ENCODE measurements around the gene HDAC4. TPM values are rescaled to one million over a fixed set of nuclear protein-coding genes. Genes with fewer than 3 reads are reported as not detected.

Gene HDAC4
- total RNA-seq, 6 experiments from 2014 or later: 7.4 to 13.0 (median 9.5) TPM

DNA sequence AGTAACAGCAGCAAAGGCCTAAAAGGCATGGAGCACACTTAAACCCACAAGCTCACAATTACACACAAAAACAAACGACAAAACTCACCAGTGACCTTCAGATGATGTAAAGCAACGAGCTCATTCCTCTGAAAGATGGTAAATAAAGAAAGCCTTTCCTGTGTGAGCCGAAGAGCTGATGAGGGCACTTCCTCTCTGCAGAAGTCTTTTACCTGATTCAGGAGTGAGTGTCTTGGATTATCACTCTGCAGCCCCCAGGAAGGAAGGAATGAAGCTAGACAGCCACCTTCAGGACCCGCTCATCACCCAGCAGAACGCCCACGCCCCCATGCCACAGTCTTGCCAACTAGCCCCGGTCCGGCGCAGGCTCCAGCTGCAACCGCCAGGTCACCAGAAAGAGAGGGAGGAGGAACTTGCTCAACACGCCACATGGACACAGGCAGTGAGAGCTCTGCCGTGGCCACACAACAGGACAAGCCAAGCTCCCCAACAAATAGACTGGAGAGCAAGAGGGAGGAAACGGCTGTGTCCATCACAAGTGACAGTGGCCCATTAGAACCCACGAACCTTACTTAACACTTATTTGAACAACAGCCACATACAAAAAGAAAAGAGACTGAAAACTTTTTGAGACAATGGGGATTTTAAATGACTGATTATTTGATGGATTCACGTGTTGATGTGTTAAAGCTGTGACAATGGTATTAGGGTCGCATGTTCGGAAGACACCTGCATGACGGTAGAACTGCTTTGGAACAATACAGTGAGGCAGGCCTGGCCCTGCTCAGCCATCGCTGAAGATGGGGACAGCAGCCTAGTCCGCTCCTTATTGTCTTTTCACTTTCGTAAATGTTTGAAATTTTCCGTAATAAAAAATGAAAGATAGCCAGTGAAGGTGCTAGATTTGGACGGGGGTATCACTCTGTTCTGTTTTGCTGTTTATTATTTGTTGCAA is 127.3 kb downstream of the HDAC4 start:
- H3K4me3 Mint-ChIP-seq: peak overlapping the region; percentile 84; the same call in 1 of the 2 replicates
- TF ChIP-seq, protein P1, sequence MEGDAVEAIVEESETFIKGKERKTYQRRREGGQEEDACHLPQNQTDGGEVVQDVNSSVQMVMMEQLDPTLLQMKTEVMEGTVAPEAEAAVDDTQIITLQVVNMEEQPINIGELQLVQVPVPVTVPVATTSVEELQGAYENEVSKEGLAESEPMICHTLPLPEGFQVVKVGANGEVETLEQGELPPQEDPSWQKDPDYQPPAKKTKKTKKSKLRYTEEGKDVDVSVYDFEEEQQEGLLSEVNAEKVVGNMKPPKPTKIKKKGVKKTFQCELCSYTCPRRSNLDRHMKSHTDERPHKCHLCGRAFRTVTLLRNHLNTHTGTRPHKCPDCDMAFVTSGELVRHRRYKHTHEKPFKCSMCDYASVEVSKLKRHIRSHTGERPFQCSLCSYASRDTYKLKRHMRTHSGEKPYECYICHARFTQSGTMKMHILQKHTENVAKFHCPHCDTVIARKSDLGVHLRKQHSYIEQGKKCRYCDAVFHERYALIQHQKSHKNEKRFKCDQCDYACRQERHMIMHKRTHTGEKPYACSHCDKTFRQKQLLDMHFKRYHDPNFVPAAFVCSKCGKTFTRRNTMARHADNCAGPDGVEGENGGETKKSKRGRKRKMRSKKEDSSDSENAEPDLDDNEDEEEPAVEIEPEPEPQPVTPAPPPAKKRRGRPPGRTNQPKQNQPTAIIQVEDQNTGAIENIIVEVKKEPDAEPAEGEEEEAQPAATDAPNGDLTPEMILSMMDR (IDR thresholded peaks at IDR 0.05): no peak
- H3K4me1 Mint-ChIP-seq (ENCODE audit: low read depth): peaks cover 65% of the 10 kb centered on the region
- H3K27ac Mint-ChIP-seq: peak overlapping the region; percentile 99
- H3K27me3 Mint-ChIP-seq (ENCODE audit: insufficient read depth): peaks cover 8% of the 10 kb centered on the region
- no peak for DNase-seq
- H3K9me3 Mint-ChIP-seq: no peaks in the 10 kb centered on the region
- H3K36me3 Mint-ChIP-seq (ENCODE audit: low read depth): no peaks in the 10 kb centered on the region

DNA sequence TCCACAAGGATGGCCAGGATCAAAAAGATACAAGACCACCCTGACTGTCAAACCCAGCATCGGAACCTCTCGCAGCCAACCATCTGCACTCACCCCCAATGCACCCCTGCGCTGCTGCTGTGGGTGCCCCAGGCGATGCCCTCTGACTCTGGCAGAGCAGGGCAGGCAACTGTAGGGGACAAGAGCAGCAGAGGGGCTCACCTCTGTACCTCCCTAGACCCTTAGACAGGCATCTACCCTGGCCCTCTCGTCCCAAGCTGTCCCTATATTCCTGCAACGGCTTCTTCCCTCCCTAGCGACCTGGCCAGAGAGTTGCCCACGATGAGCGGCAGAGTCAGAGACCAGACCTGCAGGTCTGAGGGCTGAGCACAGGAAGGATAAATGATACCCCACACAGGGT is 128.2 kb downstream of the HDAC4 start:
- Mint-ChIP-seq H3K27ac (no peak overlapping the region), H3K9me3 (no peaks in the 10 kb centered on the region), H3K36me3 (ENCODE audit: low read depth) (no peaks in the 10 kb centered on the region), H3K27me3 (ENCODE audit: insufficient read depth) (peaks cover 8% of the 10 kb centered on the region), H3K4me1 (ENCODE audit: low read depth) (peaks cover 75% of the 10 kb centered on the region), H3K4me3 (no peak overlapping the region)
- TF ChIP-seq, protein P1 (IDR thresholded peaks at IDR 0.05): no peak
- DNase-seq: no peak

DNA sequence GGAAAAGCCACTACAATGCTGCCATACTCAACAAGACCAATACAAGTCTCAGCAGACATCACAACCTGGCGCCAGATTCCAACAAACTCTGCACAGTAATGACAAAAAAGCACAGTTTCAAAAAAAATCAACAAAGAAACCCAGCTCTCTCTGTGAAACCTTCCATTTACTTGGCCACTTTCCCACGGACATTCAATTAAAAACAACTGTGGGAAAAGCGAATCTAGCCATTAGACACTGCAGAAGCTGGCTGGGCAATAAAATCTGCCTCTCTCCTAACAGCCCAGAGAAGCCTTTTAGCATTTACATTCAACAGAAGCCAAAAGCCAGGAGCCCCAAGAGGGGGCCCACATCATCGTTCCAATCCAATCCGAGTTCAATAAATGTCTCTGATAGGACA is 128.9 kb downstream of the HDAC4 start:
- Mint-ChIP-seq H3K9me3 (no peaks in the 10 kb centered on the region), H3K27me3 (ENCODE audit: insufficient read depth) (peaks cover 8% of the 10 kb centered on the region), H3K27ac (peak overlapping the region; percentile 46; the same call in 1 of the 2 replicates), H3K36me3 (ENCODE audit: low read depth) (no peaks in the 10 kb centered on the region), H3K4me1 (ENCODE audit: low read depth) (peaks cover 82% of the 10 kb centered on the region), H3K4me3 (no peak overlapping the region)
- TF ChIP-seq, protein P1 (IDR thresholded peaks at IDR 0.05): no peak
- DNase-seq: no peak

DNA sequence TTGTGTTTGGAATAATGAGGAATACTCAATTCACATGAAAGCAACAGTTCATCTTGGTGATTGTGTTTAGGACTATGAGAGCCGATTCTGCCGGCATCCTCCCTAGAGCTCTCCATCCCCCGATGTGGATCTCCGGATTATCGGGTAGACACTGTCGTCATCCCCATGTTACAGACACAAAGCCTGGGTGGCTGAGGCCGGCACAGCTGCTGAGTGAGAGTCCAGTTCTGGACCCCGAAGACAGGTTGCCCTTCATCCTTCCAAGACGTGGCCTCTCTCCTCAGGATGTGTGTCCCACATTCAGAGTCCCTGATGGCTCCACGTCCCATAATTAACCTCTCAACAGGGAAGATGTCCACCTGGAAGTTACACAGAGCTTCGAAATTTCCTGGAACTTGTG is 129.3 kb downstream of the HDAC4 start:
- no peak overlapping the region for H3K4me3 Mint-ChIP-seq
- H3K27me3 Mint-ChIP-seq (ENCODE audit: insufficient read depth): peaks cover 8% of the 10 kb centered on the region
- no peaks in the 10 kb centered on the region for H3K9me3 Mint-ChIP-seq
- TF ChIP-seq, protein P1 (IDR thresholded peaks at IDR 0.05): no peak
- H3K36me3 Mint-ChIP-seq (ENCODE audit: low read depth): no peaks in the 10 kb centered on the region
- no peak for DNase-seq
- H3K27ac Mint-ChIP-seq: peak overlapping the region; percentile 46; the same call in 1 of the 2 replicates
- H3K4me1 Mint-ChIP-seq (ENCODE audit: low read depth): peaks cover 81% of the 10 kb centered on the region

DNA sequence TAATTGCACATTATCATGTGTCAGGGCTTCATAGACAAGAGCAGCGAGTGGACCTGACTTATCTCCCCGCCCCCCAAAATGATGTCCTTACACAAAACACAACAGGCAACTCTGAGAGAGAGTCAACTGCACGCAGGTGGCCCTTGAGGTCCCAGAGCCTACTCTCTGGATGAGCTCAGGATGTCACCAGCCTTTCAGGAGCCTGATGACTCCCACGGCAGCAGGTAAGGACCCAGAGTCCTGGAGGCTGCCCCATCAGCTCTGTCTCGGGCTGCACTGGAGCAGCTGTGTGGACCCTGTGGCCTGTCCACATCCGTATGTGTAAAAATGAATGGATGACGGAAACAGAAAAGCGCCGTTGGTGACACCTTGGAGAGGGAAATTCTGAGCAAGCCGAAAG is 130.9 kb downstream of the HDAC4 start:
- H3K4me1 Mint-ChIP-seq (ENCODE audit: low read depth): peaks cover 71% of the 10 kb centered on the region
- H3K9me3 Mint-ChIP-seq: no peaks in the 10 kb centered on the region
- no peaks in the 10 kb centered on the region for H3K36me3 Mint-ChIP-seq (ENCODE audit: low read depth)
- H3K4me3 Mint-ChIP-seq: no peak overlapping the region
- DNase-seq: no peak
- H3K27ac Mint-ChIP-seq: no peak overlapping the region
- TF ChIP-seq, protein P1 (IDR thresholded peaks at IDR 0.05): no peak
- peaks cover 6% of the 10 kb centered on the region for H3K27me3 Mint-ChIP-seq (ENCODE audit: insufficient read depth)
